Metanephros (tissue), 2 donors: ENCODE data around the gene EHD4. TPM values are rescaled to one million over a fixed set of nuclear protein-coding genes. Genes with fewer than 3 reads are reported as not detected.

Source experiments
- small RNA-seq: library from RNA; depleted of rRNA; stranded (forward); fragments of <200 nt; gene quantifications from one replicate; pipeline ENCODE3, GENCODE V24; 2014; ENCODE audit warnings: low replicate concordance
- total RNA-seq: library from RNA; depleted of rRNA; stranded (reverse); fragments of >200 nt; gene quantifications from one replicate; pipeline ENCODE4 v1.2.3, GENCODE V29; 2014

Gene EHD4
- 26.2 TPM for total RNA-seq

GRCh38 chr15:41972253-41973242 lies at the start of gene EHD4:
Gene EHD4 (minus strand): TSS chr15:41972557. CDS start chr15:41972494, 63 bp downstream.

GRCh38 chr15:42020713-42021273 lies 48.4 kb upstream of the EHD4 start, which contains the start of gene PLA2G4E:
Gene PLA2G4E (minus strand): TSS chr15:42021042. CDS start chr15:42021030, 12 bp downstream.

GRCh38 chr15:41893422-41894250 lies 78.7 kb downstream of the EHD4 start, which contains the start of gene SPTBN5:
Gene SPTBN5 (minus strand): TSS chr15:41894053. CDS start chr15:41893497, 556 bp downstream.

Small RNA genes within 50 kb of the gene (small RNA-seq; reads per million reads assigned to genes)
- gene MIR4310 (not detected), gene RNA5SP393 (not detected)

Other genes starting within 250 kb of the EHD4 start
- gene MAPKBP1, start 198.1 kb downstream of the EHD4 start, total RNA-seq = 25.4 TPM
- 14.2 TPM for gene JMJD7, start 144.5 kb downstream of the EHD4 start, total RNA-seq
- 6.2 TPM for gene PLA2G4B, start 133.7 kb downstream of the EHD4 start, total RNA-seq
- gene SPTBN5, start 78.5 kb downstream of the EHD4 start, total RNA-seq = 1.4 TPM
- 0.29 TPM for gene PLA2G4E, start 48.5 kb upstream of the EHD4 start, total RNA-seq
- not detected for gene PLA2G4D, start 122.0 kb upstream of the EHD4 start, total RNA-seq
- gene PLA2G4F, start 184.1 kb upstream of the EHD4 start, total RNA-seq = 27.8 TPM
- gene VPS39, start 235.7 kb upstream of the EHD4 start, total RNA-seq = 59.7 TPM